Measurements from ENCODE around the gene ARHGEF33.

The ARHGEF33 gene

GRCh38 chr2:39024833-39025232 is 135.2 kb downstream of the ARHGEF33 start:
- TF ChIP-seq FOXA1 (IDR thresholded peaks at IDR 0.05) (no peak), ARNT (IDR thresholded peaks at IDR 0.05) (no peak), FOXM1 (IDR thresholded peaks at IDR 0.05; ENCODE audit: borderline replicate concordance) (no peak), LEF1 (IDR thresholded peaks at IDR 0.05; ENCODE audit: borderline replicate concordance) (no peak), ELF4 (IDR thresholded peaks at IDR 0.05) (no peak), L3MBTL2 (conservative IDR thresholded peaks at IDR 0.05) (no peak), CTBP1 (IDR thresholded peaks at IDR 0.05; ENCODE audit: borderline replicate concordance) (no peak), SP1 (IDR thresholded peaks at IDR 0.05) (no peak), HDGF (IDR thresholded peaks at IDR 0.05; ENCODE audit: borderline replicate concordance) (no peak), FOXK2 (IDR thresholded peaks at IDR 0.05) (no peak), PKNOX1 (IDR thresholded peaks at IDR 0.05) (no peak), ZNF384 (IDR thresholded peaks at IDR 0.05) (no peak), BHLHE40 (IDR thresholded peaks at IDR 0.05; ENCODE audit: borderline replicate concordance) (no peak), SUZ12 (IDR thresholded peaks at IDR 0.05) (no peak), TARDBP (IDR thresholded peaks at IDR 0.05) (no peak), NFRKB (IDR thresholded peaks at IDR 0.05) (no peak)
- CTCF ChIA-PET: no interaction called here
- DNase-seq (ENCODE audit: extremely low spot score): no peak
- POLR2A ChIA-PET: no interaction called here

Data from HEK293T (cell line).